Smooth muscle cell of the brain vasculature (primary cell): ENCODE data around the gene LTF.
"Not testable (repeated sequence)": the region's sequence is repeated elsewhere in the genome, so short reads cannot be mapped to it uniquely, and the experiment has no call there.

Experiments
- DNase-seq: peaks from one replicate; pipeline ENCODE4 v3.0.0-alpha.2; 2012; ENCODE audit warnings: low read depth, low spot score

Gene LTF

DNA sequence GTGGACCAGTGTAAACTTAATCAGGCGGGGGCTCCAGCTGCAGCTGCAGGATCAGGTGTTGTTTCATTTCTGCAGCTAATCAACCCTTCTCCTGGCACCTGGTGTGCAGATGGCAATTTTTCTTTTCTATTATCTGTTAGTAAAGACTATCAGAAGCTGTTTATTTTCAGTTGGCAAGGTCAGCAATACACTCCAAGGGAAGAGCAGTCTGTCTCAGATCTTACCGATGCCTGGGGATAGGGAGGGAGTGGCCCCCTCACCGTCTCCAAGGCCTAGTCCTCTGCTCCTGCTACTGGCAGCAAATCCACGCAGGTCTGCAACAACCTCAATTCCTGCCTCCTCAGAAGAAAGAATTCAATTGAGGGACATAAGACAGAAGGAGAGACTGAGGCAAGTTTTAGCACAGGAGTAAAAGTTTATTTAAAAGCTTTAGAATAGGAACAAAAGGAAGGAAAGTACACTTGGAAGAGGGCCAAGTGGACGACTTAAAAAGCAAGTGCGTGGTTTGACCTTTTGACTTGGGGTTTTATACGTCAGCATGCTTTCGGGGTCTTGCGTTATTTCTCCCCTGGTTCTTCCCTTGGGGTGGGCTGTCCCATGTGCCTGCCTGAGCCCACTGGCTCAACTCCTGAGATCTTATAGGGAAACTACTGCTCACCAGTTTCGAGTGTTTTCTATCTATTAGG is 48.4 kb downstream of the LTF start:
- DNase-seq = no peak

DNA sequence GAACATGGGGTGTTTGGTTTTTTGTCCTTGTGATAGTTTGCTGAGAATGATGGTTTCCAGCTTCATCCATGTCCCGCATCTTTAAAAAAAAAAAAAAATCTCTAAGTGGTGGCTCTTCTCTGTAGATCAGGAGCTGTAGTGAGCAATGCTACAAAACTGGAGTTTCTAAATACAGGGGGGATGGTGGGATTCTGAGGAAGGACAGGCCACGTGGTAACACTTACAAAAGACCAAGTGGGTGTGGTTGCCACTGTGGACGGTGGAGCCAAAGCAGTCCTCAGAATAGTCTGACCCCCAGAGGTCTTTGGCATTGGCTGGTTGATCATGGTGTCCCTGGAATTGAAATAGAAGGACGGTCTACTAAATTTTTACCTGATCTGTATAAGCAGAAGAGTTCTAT is 50.0 kb downstream of the LTF start:
- DNase-seq = no peak

DNA sequence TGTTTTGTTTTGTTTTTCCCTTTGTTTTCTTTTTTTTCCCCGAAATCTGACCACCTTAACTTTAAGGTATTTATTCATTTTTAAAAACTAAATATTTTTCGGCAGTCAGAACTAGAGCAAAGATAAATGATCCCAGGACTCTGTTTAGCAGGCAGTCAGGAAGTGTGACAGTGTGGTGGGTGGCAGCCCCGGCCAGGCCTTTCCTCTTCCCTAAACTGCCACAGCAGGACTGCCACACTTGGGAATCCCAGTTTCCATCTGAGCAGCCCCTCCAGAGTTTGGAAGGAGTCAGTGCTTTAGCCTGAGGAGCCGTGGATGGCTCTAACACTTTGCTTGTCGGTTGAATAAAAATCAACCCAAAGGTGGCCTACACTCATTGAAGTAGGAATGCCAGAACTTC is 50.8 kb downstream of the LTF start:
- no peak for DNase-seq

DNA sequence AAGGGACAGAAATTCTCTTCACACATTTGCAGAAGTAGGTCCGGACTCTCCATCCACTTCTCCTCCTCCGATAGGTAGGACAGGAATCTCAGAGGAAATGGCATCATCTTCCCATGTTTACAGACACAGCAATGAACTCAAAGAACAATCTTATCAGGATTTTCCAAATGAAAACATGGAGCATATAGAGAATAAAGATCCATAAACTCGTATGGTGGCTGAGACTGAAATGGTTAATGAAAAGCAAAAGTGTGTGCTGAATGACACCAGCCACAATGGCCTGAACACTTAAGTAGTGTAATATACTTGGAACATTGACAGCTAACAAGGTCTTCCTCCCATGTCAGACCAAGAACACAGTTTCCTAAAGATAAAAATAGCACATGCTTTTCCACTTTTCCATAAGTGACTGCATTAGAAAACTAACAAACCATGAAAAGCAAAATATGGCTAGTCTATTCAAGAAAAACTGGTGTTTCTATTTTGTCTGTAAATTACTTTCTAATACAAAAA is 51.9 kb downstream of the LTF start:
- DNase-seq = no peak

DNA sequence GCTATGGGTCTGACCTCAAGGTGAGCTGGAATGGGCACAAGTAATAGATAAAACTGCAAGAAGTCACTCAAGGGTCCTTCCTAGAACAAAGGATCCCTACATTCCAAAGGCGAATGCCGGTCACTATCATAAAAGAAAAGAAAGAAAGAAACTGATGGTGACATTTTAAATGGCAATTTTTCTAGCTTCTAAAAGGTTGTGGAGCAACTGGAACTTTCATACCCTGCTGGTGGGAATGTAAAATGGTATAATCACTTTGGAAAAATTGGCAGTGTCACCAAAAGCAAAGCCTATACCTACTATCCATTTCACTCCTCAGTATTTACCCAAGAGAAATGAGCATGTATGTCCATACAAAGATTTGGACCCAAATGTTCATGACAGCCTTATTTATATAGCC is 53.4 kb downstream of the LTF start:
- no peak for DNase-seq

DNA sequence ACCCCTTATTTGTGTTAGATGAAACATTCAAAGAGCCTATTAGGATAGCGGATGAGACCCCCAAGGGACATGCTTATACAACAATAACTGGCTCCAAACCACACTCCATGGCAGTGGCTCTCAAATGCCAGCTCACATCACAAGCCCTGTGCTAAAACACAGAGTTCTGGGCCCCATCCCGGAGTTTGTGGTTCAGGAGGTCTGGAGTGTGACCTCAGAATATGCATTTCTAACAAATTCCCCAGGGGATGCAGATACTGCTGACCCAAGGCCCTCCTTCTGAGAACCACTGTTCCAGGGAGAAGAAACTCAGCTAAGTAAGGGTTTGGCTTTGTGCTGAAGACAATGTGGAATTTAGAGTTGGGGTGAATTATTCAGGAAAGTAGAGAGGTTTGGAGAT is 54.0 kb downstream of the LTF start:
- no peak for DNase-seq

DNA sequence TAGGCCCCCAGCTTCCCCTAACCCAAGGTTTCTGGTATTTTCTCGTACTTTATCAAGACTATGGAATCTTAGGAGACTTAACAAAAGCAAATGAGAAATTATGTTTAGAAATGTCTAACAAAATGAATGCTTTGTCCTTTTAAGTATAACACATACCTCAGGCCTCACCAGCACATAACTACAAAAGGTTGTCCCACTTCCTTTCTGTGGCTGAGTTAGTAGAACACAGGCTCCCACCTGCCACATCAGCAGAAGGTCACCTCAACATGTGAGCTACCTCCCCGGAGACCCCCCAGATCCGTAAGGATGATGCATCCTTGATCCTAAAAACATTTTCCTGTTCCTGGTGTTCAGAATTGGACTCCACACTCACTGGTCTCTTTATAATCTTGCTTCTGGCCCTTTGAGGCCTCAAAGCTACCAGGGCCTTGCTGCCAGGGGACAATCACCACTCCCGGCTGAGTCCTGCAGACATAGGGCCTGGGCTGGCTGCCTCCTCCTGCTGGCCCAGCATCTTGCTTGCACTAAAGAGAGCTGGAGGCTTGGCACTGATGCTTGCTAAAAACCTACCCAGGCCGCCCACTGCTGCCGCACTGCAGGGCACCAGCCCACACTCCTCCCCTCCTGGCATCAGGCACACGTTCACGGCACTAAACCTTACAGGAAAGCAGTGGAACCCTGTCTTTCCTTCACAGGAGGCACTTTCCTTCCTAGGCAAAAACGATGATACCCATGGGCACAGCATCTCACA is 54.8 kb downstream of the LTF start:
- DNase-seq = no peak

DNA sequence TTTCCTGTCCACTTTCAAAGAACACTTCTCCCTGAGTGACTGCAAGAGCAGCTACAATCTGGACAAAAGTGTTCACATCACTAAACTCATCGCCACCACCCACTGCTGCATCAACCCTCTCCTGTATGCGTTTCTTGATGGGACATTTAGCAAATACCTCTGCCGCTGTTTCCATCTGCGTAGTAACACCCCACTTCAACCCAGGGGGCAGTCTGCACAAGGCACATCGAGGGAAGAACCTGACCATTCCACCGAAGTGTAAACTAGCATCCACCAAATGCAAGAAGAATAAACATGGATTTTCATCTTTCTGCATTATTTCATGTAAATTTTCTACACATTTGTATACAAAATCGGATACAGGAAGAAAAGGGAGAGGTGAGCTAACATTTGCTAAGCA is 55.9 kb downstream of the LTF start:
- no peak for DNase-seq

DNA sequence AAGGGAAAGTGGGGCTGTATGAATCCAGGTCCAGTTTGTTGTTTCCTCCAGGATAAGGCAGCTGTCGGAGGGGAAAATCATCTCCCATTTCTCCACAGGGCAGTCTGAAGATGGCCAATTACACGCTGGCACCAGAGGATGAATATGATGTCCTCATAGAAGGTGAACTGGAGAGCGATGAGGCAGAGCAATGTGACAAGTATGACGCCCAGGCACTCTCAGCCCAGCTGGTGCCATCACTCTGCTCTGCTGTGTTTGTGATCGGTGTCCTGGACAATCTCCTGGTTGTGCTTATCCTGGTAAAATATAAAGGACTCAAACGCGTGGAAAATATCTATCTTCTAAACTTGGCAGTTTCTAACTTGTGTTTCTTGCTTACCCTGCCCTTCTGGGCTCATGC is 56.7 kb downstream of the LTF start:
- DNase-seq = no peak

DNA sequence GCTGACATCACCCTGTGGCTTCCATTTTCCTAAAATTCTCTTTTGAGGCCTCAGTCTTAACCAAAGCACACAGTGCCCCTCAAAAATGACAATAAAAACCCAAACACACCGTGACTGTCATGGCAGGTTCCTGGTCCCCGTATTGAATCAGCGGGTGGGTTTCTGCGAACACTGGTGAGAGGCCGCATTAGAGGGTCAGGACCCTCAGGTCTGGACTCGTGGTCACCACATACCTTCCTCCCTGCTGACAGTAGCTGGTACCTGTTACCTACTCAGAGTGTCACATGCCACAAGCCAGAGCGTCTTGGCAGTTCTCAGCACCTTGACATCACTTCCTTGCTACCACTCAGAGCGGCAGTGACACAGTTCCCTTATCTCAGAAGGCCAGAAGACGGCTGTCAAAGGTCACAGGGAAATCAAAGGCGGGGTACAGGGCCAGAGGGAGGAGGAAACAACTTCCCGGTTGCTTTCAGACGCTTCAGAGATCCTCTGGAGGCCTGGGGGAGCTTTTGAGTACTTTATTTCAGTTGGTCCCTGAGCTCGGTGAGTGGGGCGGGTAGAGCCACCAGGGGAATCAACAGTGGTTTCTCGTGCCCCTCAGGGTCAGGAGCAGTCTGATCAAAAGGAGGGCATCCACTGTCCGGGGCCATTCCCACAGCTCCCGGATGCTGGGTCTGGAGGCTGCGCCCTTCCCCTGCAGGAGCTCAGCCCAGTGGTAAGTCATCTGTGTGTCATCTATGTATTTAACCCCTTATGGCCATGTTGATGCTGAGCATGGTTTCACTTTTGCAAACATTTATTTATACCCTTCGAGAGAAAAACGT is 57.7 kb downstream of the LTF start, which contains the start of the genes CCR5AS and CCRL2:
CCR5AS (minus strand) TSS at position 279 of the 824 bp plus-strand sequence.
CCRL2 (plus strand) TSS at position 472 of the 824 bp plus-strand sequence. CDS start 821 bp downstream, outside the sequence.
- DNase-seq = peak; percentile 32

DNA sequence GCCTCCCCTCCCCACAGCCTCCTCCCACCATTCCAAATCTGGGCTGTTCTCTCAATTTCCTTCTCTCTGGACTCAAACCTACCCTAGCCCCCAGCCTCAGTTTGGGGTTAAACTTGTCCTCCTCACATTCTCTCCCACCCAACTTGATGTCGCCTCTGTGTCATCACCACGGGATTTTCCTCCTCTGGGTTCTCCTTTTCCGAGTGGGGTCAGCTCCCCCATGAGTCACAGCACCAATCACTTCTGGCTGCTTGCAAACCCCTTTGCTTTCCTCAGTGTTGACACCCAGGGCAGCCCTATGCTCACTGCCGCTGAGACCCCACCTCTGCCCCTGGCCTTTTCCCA is 58.3 kb downstream of the LTF start:
- DNase-seq = no peak

DNA sequence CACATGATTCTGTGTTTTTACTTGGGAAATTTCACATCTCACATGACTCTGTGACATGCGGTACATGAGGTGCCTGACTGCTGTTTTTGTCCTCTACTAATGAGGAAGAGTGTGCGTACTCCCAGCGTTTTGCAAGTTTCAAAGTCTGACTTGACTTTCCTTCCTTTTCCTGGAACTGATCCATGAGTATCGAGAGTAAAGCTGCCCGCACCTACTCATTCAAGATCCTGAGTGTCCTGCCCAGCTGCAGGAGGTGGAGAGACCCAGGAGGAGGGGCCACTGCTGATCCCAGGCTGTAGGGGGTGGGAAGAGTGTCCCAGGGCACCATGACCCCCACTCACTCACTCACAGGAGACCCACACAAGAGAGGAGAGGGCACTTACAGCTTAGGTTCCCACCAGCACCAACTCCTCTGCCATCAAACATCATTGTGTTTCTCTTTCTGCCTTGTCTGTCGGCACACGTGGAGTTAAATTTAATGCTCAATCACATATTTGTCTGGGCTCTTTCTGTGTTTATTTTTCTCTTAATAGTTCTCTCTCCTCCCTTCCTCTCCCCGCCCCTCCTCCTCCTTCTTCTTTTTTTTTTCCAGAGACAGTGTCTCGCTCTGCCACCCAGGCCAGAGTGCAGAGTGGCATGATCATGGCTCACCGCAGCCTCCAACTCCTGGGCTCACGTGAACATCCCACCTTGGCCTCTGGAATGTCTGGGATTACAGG is 59.2 kb downstream of the LTF start:
- no peak for DNase-seq

DNA sequence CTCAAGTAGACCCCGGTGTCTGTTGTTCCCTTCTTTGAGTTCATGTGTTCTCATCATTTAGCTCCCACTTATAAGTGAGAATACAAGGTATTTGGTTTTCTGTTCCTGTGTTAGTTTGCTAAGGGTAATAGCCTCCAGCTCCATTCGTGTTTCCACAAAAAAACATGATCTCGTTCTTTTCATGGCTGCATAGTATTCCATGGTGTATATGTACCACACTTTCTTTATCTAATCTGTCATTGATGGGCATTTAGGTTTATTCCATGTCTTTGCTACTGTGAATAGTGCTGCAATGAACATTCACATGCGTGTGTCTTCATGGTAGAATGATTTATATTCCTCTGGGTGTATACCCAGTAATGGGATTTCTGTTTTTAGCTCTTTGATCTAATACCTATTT is 61.8 kb downstream of the LTF start:
- not testable (repeated sequence) for DNase-seq

DNA sequence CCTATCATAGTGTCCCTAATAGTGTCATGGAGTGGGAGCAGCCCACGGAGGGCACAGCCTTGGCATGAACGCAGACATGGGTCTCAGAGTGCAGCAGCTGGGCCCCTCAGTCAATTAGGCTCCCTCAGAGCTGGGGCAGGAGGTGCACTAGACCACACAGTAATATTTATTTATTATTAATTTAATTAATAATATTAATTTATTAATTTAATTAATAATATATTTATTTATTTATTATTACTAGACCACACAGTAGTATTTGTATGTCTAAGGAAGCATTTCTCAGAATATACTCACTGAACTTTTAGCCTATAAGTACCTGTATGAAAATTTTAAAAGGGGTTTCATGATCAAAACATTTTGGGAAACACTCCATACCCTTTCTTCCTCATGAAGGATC is 63.1 kb downstream of the LTF start:
- no peak for DNase-seq

DNA sequence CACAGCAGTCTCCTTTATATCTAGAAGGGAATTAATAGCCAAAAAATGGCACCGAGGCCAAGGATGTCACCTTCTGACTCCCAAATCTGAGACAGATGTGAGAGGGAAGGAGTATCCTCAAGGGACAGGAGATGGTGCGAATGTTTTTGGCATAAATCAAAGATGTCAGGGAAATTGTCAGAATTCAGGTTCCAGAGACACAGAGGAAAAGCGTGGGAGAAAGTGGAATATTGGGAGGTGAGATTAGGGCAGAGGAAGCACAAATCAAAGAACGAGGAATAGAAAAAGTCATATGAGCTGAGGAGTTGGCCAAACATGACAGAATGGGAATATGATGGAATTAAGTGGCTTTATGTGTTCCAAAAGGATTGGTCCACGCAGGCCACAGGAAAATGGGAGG is 63.9 kb downstream of the LTF start:
- no peak for DNase-seq

DNA sequence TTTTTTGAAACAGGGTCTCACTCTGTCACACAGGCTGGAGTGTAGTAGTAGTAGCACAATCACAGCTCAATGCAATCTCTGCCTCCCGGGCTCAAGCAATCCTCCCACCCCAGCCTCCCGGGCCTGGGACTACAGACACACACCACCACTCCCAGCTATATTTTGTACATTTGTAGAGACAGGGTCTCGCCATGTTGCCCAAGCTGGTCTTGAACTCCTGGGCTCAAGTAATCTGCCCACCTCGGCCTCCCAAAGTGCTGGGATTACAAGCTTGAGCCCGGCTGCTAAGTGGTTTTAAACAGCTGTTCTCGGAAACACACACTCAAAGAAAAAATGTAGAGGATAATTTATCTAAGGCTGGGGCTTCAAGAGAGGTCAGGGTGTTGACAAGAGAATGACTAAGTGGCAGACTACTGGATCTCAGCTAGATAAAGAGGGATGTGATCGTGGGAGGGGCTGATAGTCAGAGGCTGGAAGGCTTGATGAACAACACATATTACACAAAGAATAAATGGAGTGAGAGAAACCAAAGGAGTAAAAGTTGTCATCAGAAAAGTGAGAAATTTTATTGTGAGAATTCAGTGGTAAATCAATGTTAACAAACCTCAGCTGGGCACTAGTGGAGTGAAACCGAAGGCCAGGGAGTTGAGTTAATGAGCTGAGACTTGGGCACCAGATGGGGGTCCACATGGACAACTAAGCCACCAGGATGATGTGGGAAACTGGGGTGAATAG is 64.5 kb downstream of the LTF start:
- no peak for DNase-seq

DNA sequence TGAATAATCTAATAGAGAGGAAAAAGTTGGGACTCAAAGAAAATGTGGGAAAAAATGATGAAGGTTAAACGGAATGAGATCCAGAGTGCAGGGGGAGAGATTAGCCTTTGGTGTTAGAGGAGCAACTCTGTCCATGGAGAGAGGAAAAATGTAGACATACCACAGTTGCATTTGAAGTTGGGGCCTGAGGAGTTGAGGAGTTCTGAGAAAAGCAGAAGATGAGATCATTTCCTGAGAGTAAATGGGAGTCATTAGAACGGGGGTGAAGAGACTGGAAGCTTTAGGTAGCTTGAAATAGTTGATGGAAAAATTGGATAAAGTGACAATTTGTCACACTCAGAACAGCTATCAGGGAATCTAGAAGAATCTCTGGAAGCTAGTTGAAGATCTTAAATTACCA is 65.1 kb downstream of the LTF start:
- no peak for DNase-seq

DNA sequence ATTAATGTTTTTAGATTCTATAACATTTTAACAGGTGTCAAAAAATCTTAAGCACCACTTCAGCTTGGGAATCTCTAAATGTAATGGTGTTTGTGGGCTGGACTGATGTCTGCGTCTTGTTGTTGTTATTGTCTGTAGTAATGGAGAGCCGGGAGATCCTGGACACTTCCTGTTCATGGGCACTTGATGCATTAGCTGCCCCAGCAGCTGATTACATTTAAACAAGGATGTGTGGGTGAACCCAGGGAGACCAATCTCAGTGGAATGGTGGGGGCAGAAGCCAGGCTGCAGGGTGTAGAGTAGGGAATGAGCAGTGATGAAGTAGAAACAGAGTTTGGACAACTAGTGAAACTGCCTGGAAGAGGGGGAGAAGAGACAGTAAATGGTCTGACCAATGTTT is 65.6 kb downstream of the LTF start:
- no peak for DNase-seq

DNA sequence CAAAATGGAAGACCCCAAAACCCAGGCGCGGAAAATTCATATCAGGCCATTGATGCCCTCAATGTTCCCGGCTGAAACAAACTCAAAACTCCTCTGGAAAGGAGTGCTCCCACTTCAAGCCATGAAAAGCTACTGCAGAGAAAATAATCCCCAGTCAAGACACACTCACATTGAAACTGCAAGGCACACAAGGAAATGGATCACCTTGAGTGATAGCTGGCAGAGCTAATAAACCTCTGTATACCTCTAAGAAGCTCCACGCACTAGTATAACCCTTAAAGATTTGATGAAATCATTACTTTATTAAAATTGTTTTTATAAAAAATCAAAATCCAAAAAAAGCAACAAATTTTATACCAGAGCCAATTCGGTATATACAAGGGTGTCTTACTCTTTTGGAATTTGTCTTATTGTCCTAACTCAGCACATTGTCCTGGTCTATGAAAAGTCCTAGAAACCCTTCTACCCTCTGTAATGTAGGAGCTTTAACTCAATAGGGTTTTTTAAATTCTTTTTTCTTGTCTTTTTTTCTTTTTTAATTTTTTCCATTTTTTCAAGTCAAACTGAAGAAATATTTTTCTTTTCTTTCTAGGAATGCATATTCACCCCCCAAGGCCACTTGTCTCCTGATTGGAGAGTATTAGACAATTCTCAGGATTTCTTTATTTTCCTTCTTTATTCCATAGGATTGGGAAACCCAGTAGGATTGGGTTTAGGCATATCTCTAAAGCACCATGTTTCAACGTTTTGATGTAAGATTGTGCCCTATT is 66.3 kb downstream of the LTF start:
- DNase-seq = no peak

DNA sequence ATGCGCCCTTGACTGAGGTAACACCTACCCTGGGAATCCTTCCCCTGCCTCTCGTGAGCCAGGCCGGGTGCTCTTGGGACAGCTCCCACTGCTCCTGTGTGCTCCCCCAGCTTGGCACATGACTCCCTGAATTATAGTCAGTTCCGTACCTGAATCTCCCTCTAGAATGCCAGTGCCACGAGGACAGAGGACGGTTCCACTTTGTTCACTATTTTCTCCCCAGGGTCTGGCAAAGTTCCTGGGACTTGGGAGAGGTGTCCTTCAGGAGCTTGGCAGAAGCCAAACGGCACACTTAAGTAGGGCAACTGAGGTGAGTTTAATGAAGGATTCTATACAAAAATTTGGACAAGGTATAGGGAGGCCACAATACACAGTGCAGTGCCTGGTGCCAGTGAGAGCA is 67.6 kb downstream of the LTF start:
- no peak for DNase-seq
